Esophagus squamous epithelium (tissue), 4 donors: ENCODE results near the gene APBA2.

Experiments used
- POLR2A ChIP-seq, 4 donors: fragments of 450-650 bp; IDR thresholded peaks; one replicate each; pipeline ENCODE4 v1.6.1; 2017; ENCODE audit warnings: antibody characterized with exemption in 4 of 4, mild to moderate bottlenecking in 4 of 4, moderate library complexity in 3 of 4
- TF ChIP-seq, protein P1 (sequence below), 6 experiments: fragments of 450-650 bp in 4 of 6; fragments of 200-600 bp in 2 of 6; sonication (generic) in 2 of 6; IDR thresholded peaks; one replicate each; pipeline ENCODE4 v1.5.1; 2016 to 2019; ENCODE audit warnings: antibody characterized with exemption in 6 of 6, mild to moderate bottlenecking in 4 of 6, moderate library complexity in 4 of 6

DNA sequence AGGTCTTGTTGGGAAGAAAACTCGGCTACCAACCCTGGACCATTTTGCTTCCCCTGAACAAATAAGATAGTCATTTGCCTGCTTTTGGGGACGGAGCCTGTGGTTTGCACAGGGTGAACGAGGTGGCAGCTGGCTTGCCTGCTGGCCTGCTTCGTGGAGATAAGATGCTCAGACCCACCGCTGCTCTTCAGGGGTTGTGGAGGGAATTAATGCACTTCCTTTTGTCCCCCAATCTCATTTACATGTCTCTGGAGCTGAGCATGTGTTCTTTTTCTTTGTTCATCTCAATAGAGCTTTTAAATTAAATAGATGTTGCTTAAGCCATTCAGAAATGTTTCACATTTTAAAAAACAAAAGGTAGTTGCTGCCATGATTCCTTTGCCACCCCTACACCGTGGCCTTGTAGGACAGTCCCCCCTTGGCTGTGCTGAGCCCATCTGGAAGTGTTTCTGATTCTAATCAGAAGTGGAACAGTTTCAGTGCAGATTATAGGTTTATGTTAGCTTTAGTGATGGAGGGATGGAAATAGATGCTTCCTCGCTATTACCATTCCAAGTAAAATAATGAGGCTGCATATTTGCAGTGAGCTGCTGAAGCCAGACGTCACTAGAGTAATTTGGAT, 25.6 kb downstream of the APBA2 start:
- TF ChIP-seq, protein P1, sequence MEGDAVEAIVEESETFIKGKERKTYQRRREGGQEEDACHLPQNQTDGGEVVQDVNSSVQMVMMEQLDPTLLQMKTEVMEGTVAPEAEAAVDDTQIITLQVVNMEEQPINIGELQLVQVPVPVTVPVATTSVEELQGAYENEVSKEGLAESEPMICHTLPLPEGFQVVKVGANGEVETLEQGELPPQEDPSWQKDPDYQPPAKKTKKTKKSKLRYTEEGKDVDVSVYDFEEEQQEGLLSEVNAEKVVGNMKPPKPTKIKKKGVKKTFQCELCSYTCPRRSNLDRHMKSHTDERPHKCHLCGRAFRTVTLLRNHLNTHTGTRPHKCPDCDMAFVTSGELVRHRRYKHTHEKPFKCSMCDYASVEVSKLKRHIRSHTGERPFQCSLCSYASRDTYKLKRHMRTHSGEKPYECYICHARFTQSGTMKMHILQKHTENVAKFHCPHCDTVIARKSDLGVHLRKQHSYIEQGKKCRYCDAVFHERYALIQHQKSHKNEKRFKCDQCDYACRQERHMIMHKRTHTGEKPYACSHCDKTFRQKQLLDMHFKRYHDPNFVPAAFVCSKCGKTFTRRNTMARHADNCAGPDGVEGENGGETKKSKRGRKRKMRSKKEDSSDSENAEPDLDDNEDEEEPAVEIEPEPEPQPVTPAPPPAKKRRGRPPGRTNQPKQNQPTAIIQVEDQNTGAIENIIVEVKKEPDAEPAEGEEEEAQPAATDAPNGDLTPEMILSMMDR (IDR thresholded peaks at IDR 0.05), result no peak
- no peak for TF ChIP-seq POLR2A (IDR thresholded peaks at IDR 0.05)
